Measurements from ENCODE around the gene FYN. TPM values are rescaled to one million over a fixed set of nuclear protein-coding genes. Genes with fewer than 3 reads are reported as not detected.

The FYN gene
- total RNA-seq, 4 donors from 2014 or later: 143 to 219 (median 165) TPM

DNA sequence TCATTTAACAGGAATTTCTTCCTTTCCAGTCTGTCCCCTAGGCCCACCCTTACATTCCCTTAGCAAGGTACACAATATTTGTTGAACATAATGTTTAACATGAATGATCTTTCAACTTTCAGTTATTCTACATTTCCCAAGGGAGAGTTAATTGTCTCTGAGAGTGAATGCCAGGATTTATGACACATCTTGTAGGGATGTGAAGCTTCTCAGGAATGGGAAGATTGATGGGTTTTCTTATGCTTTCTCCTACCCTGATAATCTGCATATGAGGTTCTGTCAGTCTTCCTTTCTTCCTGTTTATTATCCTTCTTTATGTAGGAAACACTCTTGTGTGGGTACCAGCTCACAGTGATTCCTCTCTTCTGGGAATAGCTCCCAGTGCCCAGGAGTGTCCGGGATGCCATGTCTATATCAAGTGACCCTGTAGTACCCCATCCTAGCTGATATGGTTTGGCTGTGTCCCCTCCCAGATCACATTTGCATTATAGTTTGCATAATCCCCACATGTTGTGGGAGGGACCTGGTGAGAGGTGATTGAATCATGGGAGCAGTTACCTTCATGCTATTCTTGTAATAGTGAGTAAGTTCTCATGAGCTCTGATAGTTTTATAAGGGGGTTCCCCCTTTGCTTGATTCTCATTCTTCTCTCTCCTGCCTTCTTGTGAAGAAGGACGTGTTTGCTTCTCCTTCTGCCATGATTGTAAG lies 7.1 kb upstream of the FYN start:
- TF ChIP-seq POLR2A (IDR thresholded peaks at IDR 0.05) (no peak), EP300 (IDR thresholded peaks at IDR 0.05) (no peak)
- no peak for DNase-seq (ENCODE audit: low spot score in 2 of 2)
- Histone ChIP-seq H3K36me3 (no peaks in the 10 kb centered on the region), H3K27ac (no peak overlapping the region), H3K9me3 (no peaks in the 10 kb centered on the region), H3K4me1 (no peaks in the 10 kb centered on the region), H3K27me3 (no peaks in the 10 kb centered on the region), H3K4me3 (no peak overlapping the region)
- WGBS, 2 donors: 96 to 98% methylated on average over 2 of the region's 2 CpGs

DNA sequence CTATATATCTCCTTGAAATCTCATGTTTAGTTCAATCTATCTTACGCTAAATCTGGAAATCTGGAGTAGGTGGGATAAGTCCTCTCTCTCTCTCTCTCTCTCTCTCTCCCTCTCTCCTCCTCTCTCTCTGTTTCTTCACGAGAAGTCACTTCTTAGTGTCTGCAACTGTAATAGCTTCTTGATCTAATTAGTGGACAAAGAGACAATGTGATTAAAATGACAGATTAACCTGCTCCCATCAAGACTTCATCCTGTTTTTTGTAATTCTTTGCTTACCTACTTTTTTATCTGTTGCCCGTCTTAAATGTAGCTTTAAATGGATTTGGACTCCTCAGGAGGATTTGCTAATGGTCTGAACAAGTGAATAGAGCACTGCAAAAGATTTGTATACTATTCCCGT lies 2.5 kb upstream of the FYN start:
- no peak overlapping the region for H3K27ac ChIP-seq
- no peak for TF ChIP-seq EP300 (IDR thresholded peaks at IDR 0.05)
- TF ChIP-seq POLR2A (IDR thresholded peaks at IDR 0.05): no peak
- TF ChIP-seq, protein P1, sequence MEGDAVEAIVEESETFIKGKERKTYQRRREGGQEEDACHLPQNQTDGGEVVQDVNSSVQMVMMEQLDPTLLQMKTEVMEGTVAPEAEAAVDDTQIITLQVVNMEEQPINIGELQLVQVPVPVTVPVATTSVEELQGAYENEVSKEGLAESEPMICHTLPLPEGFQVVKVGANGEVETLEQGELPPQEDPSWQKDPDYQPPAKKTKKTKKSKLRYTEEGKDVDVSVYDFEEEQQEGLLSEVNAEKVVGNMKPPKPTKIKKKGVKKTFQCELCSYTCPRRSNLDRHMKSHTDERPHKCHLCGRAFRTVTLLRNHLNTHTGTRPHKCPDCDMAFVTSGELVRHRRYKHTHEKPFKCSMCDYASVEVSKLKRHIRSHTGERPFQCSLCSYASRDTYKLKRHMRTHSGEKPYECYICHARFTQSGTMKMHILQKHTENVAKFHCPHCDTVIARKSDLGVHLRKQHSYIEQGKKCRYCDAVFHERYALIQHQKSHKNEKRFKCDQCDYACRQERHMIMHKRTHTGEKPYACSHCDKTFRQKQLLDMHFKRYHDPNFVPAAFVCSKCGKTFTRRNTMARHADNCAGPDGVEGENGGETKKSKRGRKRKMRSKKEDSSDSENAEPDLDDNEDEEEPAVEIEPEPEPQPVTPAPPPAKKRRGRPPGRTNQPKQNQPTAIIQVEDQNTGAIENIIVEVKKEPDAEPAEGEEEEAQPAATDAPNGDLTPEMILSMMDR (IDR thresholded peaks at IDR 0.05): no peak
- no peak for DNase-seq (ENCODE audit: low spot score in 2 of 2)
- peaks cover 0 to 15% (median 4%) of the 10 kb centered on the region in 4 donors for H3K4me1 ChIP-seq
- H3K36me3 ChIP-seq: no peaks in the 10 kb centered on the region
- H3K4me3 ChIP-seq: no peak overlapping the region
- H3K9me3 ChIP-seq: no peaks in the 10 kb centered on the region
- WGBS, 2 donors: 93 to 95% methylated on average over 4 of the region's 4 CpGs
- H3K27me3 ChIP-seq: no peaks in the 10 kb centered on the region

DNA sequence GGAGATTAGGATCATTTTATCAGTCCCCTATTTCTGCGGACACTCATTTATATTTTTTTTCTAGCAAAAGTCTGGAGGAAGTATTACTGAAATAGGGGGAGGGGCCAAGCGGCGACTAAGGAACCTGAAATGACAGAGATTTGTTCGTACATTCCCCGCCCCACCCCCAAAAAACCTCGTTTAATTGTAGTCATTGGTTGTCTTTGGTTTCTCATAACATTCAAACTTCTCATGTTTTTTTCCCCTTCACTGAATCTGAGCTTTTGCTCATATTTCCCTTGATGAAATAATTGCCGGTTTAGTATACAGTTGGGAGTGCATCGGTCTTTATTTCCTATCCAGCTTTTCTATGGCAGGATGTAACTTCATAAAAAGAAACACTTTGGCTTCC lies 768 bp upstream of the FYN start:
- H3K4me1 ChIP-seq: peaks cover 0 to 32% (median 11%) of the 10 kb centered on the region in 4 donors
- 3 to 5% methylated on average over 8 of the region's 8 CpGs for WGBS, 2 donors
- H3K4me3 ChIP-seq: peak overlapping the region; percentile 48 to 94 (median 68)
- peak overlapping the region in 2 of 4 donors; percentile 71 to 97 for H3K27ac ChIP-seq
- peak in 1 of 2 donors; percentile 38 for DNase-seq (ENCODE audit: low spot score in 2 of 2)
- H3K36me3 ChIP-seq: no peaks in the 10 kb centered on the region
- H3K27me3 ChIP-seq: no peaks in the 10 kb centered on the region
- H3K9me3 ChIP-seq: no peaks in the 10 kb centered on the region
- TF ChIP-seq, protein P1 (IDR thresholded peaks at IDR 0.05): no peak
- TF ChIP-seq EP300 (IDR thresholded peaks at IDR 0.05) (no peak), POLR2A (IDR thresholded peaks at IDR 0.05) (no peak)

DNA sequence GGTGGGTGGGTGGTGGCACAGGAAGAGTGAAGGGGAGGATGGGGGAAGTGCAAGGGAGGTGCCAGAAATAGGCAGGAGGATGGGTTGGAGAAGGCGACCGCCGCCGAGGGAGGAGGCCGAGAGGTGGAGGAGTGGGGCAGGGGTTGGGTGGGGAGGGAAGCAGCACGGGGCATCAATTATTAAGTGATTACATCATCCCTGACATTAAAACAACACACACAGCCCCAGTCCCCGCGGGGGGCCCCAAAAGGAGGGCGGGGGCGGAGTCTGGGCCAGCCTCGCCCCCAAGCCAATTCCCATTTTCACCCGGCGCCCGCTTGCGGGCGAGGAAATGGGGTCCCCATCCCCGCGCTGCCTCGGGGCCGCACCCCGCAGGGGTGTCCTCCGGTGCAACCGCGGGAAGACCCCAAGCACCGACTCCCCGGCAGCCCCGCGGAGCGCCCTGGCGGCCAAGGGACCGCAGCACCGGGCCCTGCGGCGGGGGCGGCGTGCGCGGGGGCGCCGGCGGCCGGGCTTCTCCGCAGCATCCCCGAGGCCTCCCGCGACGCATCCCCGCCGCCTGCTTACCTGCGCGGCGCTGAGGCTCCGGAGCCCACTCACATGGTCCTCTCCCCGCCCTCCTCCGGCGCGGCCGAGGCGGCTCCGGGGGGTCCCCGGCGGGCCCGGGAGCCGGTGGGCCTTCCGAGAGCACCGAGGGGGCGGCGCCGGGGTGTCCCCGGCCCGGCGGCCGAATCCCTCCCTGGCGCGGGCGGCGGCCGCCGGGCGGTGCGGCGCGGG lies 663 bp downstream of the FYN start:
- Histone ChIP-seq H3K9me3 (no peaks in the 10 kb centered on the region), H3K27ac (peak overlapping the region; percentile 70 to 97 (median 90)), H3K4me3 (peak overlapping the region; percentile 57 to 94 (median 77)), H3K4me1 (peaks cover 0 to 45% (median 20%) of the 10 kb centered on the region in 4 donors), H3K27me3 (no peaks in the 10 kb centered on the region), H3K36me3 (no peaks in the 10 kb centered on the region)
- TF ChIP-seq, protein P1 (IDR thresholded peaks at IDR 0.05): peak in 4 of 5 experiments; percentile 4 to 13 (median 8)
- TF ChIP-seq POLR2A (IDR thresholded peaks at IDR 0.05) (no peak), EP300 (IDR thresholded peaks at IDR 0.05) (peak in 1 of 2 donors; percentile 18)
- 2 to 4% methylated on average over 7 to 20 of the region's 83 CpGs for WGBS, 2 donors
- peak; percentile 24 to 43 for DNase-seq (ENCODE audit: low spot score in 2 of 2)

DNA sequence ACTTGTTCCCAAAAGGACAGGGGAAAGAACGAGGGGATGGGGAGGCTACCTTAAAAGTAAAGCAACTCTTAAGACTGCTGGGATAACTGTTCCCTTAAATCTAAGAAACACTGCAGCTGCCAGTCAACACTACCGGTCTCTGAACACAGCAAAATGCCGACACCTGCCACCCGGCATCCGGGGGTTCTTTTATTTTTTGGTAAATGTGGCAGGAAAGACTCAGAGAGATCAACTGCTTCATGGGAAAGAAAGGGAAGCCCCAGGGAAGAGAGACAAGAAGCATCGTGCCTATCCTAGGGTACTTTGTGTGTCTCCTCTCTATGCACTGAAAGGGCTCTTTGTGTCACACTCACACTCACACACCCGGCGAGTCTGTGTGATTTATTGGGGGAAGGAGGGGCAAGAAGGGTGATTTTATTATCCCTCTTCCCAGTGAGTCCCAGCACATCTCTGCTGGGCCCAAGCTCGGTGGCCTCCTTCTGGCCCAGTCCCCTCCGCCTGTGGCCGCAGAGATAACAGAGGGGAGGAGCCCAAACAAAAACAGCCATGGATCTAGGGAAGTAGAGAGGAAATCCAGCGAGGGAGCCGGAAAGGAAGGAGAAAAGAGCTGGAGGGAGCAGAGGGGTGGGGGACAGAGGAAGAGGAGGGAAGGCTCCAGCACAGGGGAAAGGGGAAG lies 1.4 kb downstream of the FYN start:
- Histone ChIP-seq H3K27ac (peak overlapping the region; percentile 70 to 97 (median 90)), H3K4me1 (peaks cover 0 to 50% (median 24%) of the 10 kb centered on the region in 4 donors), H3K36me3 (no peaks in the 10 kb centered on the region), H3K9me3 (no peaks in the 10 kb centered on the region), H3K27me3 (no peaks in the 10 kb centered on the region), H3K4me3 (peak overlapping the region; percentile 57 to 94 (median 77))
- TF ChIP-seq, protein P1 (IDR thresholded peaks at IDR 0.05): no peak
- TF ChIP-seq POLR2A (IDR thresholded peaks at IDR 0.05) (peak; percentile 11 to 46), EP300 (IDR thresholded peaks at IDR 0.05) (peak in 1 of 2 donors; percentile 74)
- DNase-seq (ENCODE audit: low spot score in 2 of 2): no peak
- 6 to 7% methylated on average over 13 of the region's 13 CpGs for WGBS, 2 donors

Measured in tibial nerve (tissue), 4 donors.